Measurements from ENCODE around the gene CD99L2.

The CD99L2 gene

DNA sequence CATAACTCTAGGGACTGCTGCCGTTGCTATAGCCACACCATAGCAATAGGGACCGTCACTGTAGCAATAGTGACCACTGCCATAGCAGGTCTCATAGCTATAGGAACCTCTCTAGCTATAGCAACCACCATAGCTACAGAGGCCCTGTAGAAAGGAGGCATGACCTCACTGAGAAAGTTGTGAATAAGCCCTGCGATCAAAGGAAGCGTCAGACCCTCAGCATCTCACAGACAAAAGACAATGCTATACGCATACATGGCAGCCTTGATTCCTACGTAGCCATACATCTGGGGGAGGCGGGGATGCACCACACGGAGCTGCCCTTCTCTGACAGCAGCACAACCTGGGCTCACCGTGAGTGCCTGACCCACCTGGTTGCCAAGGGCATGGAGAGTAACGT is 116.8 kb downstream of the CD99L2 start:
- DNase-seq, result no peak

DNA sequence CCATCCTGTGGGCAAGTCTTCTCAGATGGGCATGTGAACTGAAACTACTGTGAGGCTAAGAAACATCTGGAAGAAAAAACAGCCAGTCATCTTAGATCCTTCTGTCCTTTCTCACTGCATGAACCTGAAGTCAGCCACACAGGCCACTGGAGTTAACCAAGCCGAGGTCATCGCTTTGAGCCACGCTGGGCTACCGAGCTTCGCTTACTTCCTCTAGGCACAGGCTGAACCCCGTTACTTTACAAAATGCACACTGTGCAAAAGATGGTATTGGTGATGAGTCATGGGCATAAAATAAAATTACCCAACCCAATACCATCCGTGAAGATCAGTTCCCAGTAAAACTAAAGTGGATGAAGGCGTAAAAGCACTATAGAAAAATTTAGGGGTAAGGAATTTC is 119.1 kb downstream of the CD99L2 start:
- ATAC-seq (no peak), DNase-seq (no peak)

More for the DNA sequence above, 116.8 kb downstream of the CD99L2 start:
- no peak for ATAC-seq

DNA sequence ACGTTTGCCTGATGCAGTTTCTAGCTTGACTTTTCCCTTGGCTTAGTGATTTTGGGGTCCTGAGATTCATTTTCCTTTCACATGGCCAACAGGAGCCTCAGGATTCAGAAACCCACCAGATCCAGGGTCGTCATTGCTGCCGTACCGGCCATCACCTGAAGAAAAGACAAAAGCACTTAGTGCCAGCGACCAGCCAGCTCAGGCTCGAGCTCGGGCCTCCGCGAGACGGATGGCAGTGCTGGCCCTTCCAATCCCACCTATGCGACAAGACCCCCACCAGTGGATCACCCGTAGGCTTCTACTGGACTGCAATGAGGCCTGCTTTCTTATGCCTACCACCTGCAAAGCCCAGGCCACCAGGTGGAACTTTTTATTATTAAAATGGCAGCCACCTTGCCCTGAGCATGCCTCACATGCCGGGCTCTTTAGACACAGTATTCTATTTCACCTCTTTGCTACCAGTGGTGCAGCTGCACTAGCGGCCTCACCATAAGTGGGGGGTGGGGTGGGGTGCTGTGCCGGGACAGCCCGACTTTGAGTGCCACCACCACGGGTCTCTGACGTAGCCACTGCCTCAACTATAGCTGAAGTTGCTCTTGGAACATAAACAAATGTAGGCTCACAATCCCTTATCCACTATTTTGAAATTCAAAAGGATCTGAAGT is 121.0 kb downstream of the CD99L2 start:
- DNase-seq (no peak), ATAC-seq (no peak)

DNA sequence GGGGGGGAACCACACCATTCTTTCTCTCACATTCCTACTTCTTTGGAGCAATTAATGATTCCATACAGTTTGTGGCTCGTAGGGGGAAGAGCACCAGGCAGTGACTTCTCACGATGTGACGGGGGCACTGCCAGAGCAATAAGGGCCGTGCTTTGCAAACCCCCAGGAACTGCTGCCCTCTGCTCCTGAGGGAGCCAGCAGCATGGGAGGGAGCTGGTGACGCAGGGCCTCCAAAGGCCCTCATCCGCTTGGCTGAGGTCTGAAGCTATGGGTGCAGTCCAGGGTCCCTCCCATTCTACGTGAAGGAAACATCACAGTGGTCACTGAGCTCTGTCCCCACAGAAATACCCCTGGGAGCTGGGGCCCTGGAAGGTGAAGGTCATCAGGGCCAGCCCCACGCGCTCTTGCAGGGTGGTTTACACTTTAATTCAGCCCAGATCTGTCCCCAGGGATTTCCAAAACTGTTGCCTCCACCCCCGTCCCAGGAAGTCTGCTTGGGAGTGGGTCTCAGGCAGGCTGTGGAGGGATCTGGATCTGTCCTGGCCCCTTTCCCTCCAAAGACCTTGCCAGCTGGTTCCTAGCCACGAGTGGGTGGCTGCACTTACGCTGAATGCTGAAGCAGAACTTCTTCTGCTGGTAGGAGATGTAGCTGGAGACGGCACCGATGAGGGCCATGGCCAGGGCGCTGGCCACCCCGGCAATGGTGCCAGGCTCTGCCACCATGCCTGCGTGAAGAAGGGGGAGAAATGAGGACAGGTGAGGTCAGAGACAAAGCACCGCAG is 122.7 kb downstream of the CD99L2 start:
- no peak for DNase-seq
- ATAC-seq, result no peak

DNA sequence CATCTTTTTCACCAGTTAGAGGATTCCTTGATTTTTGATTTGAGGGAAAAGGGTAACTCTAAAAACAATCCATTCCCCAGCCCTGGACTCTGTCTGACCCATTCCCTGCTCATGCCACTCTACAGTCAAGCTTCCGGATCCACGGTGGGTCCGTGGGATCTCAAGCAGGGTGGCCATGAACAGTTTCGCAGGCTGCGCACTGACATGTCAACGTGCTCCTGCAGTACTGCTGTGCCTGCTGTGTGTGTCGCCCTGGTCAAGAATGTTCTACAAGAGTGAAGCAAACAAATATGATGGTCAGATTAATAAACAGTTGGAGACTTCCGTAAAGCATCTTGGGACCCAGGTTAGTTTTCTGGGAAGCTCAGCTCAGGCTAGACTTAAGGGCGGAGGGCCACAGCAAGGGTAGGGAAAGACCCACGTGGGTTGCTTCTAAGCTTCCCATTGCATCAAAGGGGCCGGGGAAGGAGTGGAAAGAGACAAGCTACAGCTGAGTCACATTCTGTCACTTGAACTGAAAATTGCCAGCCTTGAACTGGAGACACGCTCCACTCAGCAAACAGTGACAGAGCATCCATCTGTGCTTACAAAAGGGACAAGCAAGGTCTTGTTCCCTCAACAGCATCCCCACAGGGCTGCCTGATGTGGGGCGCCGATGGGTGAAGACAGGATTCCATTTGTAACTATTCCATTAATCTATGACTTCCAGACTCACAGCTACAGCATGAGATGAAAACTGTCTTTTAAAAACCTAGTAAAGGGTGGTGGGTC is 123.5 kb downstream of the CD99L2 start:
- no peak for ATAC-seq

DNA sequence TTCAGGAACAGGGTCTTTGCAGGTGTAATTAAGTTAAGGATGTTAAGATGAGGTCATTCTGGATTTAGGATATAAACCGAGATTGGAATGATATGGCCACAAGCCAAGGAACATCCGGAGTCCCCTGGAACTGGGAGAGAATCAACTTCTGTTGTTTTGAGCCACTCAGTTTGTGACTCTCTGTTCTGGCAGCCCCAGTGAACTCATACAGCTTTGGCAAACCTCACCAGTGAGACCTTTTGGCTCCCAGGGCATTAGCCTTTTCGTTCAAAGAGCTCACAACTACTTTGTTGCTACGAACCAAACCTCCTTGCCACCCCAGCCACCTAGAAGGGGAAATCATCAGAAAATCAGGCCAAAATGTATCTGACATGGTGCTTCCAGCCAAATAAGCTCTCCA is 124.8 kb downstream of the CD99L2 start:
- DNase-seq, result no peak
- ATAC-seq, result no peak

More for the DNA sequence above, 123.5 kb downstream of the CD99L2 start:
- no peak for DNase-seq

DNA sequence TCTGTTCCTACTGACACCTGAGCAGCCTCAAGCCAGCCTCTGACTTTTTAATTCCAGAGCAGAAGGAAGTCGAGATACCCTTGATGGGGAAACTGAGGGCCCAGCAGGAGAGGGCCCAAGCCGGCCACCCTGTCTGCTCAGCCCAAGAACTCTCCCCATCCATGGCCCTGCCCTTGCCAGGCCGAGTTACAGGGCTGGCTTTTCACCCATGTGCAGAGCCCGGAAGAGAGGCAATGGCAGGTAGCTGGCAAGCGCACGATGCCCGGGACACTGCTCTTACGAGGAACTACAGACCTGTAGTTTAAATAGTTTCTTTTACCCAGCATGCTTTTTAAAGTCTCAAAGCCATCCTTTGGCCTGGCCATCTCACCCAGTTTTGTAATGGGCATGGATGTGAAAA is 125.4 kb downstream of the CD99L2 start:
- no peak for ATAC-seq
- no peak for DNase-seq

DNA sequence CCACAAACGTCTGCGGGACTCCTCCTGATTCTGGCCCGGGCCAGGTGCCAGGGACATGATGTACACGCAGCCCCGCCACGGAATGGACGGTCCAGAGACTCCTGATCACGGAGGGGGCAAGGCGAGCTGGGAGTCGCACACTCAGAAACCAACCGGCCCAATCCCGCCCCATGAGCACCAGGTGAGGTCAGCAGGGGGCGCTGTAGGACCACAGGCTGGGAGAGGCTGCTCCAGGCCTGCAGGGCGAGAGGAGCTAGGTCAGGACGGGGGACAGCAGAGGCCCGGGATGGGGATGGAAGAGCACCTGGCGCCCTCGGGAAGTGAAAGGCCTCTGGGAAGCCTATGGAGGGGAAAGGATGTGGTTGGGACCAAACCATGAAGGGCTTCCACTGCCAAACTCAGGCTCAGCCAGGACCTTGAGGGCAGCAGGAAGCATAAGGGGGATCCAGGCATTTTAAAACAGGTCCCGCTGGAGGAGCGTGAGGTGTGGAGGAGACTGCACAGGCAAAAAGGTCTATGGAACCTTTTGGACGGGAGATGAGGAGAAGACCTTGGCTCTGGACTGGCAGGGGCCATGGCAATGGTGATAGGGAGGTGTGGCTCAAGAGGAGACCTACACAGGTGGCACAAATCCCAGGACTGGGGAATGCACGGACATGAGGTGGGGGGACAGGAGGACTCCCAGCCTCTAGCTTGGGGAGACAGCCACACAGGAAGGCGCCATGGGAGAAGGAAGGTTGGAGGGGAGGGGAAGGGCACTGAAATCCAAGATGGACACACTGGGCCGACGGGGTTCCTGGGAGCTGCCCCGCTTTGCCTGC is 126.1 kb downstream of the CD99L2 start:
- peak; percentile 85 for DNase-seq
- ATAC-seq, result peak; percentile 83

DNA sequence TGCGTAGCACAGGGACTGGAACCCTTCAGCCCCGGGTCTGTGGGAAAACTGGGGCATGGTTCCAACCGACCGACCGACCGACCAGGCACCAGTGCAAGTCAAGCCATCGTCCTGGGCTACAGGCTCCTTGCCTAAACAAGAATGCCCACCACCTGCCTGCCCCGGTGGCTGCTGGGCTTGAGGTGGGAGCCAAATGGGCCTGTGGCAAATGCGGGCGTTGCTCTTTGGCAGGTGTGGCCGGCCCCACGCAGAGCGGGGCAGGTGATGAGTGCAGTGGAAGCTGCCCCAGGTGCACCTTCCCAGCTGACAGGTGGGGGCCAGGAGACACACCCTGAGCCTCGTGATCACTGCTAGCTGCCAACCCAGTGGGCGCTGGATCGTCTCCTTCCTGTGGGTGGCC is 127.4 kb downstream of the CD99L2 start:
- ATAC-seq (no peak), DNase-seq (no peak)

DNA sequence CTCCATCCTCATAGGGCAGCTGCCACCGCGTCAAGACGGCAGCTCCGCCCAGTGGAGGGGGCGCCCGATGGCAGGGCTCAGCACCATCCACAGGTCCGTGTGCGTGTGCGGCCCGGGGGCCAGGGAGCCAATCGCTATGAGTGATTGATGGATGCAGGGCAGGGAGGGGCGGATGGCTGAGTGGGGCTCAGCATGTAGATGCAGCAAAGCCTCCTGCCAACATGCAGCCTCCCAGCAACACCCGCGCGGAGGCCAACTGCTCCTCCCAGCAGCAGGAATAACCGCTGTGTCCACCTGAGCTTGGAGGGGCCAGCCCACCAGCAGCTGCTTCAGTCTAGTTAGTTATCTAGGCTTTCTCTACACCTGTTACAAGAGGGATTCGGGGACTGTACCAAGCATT is 127.8 kb downstream of the CD99L2 start:
- ATAC-seq (no peak), DNase-seq (no peak)

DNA sequence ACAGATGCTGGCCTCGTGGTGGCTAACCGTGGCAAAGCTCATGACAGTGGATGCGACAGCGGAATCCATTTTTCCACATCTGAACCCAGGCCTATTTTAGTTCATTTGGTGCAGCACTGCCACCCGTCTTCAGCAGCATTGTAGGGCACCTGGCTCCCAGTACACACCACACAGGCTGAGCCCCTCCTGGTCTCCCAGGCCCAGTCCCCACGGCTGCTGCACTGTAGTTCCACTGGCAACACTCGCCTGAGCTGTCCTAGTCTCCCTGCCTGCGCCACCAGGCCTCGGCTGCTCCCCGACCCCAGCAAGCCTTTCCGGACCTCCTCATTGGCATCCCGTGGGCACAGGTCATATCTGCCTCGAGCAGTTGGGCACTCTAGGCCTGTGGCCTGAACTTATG is 129.1 kb downstream of the CD99L2 start:
- no peak for ATAC-seq
- no peak for DNase-seq

DNA sequence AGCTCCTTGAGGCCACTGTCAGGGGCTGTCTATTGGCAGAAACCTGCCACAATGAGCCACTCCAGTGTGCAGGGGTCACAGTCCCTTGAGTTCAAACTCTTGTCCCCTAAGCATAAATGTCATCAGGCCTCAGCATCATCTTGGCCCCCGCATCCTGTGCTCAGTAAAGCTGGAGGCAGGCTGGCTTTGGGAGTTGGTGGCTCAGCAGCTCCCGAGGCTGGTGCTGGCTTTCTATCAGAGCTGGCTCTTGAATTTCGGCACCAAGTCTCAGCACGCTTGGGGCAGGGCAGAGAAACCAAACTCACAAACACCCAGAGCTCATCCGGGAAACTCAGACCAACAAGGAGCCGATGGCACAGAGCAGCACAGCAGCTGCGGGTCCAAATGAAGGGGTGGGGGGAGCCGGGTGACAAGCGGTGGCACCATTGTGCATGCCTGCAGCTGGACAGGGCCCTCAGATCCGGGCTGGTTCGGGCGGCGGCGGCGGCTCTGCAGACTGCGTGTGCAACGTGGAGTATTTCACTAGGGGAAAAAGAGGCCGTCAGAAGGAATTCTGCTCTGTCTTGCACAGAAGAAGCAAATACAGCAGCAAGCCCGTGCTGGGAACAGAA is 129.8 kb downstream of the CD99L2 start:
- ATAC-seq, result no peak
- DNase-seq, result no peak

DNA sequence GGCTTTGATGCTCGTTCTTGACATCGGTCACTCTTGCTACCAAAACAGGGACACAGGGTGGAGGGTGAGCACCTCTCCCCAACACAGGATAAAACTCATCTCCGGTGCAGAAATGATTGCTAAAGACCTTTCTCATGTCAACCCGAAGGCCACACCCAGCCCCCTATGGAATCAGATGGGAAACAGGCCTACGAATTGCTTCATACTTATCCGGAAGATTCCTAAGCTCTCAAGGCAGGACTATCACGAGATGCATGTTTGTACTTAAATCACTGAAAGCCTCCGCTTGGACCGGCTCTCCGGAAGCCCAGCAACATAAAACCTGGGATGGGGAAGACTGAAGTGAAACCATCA is 130.4 kb downstream of the CD99L2 start:
- no peak for DNase-seq
- ATAC-seq, result no peak

DNA sequence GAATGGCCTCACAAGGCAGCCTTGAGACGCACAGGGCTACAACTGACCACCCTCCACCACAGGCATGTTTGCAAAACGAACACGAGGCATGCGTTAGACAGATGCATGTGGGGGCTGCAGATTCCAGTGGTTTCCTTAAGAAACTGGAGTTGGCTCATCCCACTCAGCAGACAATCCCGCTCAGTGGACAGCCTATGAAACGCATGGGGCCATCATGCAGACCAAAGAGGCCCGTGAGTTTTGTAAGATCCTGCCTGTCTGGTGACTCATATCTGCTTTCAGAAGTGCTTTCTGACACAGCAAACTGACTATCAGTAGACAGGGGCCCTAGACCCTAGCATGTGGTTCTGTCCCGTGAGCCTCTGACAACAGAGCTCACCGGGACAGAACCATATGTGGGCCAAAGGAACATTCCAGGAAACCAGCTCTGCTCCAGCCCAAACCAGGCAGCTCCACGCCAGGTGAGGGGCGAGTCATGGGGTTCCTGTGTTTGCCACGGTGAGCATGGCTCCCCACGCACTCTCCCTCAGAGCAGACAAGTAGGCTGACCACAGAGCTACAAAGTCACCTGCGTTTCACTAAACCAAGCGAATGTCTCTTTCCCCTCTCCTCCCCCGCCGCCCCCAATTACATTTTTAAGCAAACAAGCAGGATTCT is 130.9 kb downstream of the CD99L2 start:
- ATAC-seq, result peak; percentile 78
- no peak for DNase-seq

DNA sequence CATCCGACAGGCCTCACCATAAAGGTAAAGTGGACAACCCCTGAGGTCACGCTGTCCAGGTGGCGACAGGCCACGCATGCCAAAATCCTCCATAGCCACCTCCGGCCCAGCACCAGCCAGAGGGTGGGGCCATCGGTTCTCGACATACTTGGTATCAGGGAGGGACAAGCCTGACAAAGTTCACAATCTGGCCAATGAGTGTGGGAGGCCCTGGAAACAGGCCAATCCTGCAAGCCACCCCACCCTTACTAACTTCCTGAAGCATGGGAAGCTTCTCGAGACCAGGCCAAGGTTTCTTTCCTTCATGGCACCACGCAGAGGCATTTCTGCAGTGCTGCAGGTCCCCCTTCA is 131.4 kb downstream of the CD99L2 start:
- ATAC-seq (no peak), DNase-seq (no peak)

DNA sequence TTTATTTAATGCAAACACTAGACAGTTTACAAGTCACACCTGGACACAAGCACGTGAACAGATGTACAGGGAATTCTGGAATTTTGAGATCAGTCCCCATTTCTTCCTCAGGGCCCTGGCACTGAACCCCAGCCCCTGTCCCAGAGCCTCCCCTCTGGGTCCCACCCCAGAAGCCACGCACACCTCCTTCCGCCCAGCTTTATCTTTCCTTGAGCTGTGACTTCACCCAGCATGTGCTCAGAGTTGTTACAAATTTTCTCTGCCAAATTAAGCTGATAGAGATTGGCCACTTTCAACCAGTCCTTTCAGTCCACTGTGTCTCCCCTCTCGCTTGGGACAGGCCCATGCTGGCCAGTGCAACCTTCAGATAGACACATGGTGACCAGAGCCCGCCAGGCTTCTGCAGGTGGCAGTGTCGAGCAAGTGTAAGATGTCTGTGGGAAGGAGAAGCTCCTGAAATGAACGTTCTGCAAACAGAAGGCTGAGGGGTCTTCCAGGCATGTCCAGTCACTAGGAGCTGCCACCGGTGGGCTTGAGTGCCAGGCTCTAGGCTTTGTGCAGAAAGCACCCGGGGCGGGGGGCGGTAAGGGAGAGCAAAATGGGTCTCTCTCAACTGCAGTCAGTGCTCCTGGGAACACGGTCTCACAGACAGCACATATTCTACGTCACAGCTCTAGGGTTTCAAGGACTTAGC is 132.0 kb downstream of the CD99L2 start:
- DNase-seq, result no peak

DNA sequence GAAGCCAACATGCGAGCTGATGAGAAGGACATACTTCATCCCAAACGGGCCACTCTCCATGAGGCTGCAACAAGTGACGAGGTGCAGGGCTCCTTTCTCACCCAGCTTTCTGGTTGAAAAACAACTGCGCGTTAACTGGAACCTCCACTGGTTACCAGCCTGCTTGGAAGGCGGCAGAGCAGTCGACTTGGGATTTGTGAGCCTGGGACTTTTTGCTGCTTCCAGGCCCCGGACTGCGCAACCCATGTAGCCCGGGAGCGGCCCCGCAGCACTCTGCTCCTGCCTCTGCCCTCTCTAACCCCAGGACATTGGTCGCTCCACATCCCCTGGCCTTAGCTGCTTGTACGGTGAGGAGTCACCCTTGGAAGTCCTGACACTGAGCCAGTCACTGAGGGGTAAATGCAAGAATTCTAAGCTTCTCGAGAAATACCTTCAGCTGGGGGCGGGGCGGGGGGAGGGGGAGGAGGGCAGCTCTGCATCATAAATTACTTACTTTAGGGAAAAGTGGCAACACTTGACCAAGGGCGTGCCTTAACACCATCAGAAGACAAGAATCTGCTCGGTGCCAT is 132.6 kb downstream of the CD99L2 start:
- DNase-seq (no peak), ATAC-seq (no peak)

More for the DNA sequence above, 132.0 kb downstream of the CD99L2 start:
- no peak for ATAC-seq

DNA sequence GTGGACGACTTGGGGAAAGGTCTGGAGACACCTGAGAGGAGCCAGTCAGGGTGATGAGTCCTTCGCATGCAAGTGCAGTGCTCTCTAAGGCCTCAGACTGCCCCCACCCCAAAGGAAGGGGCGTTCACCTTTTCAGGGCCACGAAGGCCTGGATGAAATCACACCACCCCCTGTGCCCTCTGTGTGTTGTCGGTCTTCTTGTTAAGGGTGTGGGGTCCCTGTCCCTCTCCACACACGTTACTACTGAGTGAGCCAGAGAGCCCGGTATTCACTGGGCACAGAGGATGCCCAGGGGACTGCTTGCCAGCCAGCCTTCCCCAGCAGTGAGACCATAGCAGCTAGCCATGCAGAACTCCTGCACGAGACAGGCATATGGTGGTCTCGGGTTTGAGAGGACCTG is 133.2 kb downstream of the CD99L2 start:
- DNase-seq, result no peak
- ATAC-seq, result no peak

DNA sequence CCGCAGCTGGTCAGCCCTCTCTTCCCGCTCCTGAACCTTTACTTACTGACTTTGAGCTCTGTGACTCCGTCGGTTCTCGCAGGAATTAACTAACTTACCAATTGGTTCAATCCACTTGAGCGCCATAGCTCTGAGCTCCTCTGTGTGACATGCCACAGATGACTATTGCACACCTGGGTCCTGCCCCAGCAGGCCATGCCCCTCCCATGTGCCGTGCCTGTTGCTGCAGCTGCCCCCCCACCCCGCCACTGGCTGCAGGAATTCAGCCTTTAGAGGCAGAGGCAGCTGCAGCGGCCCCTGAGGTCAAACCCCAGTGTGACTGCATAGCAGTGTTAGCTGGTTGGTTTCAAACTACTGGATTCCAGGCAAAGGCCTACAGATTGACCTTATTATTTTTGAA is 134.7 kb downstream of the CD99L2 start:
- DNase-seq, result no peak
- no peak for ATAC-seq

DNA sequence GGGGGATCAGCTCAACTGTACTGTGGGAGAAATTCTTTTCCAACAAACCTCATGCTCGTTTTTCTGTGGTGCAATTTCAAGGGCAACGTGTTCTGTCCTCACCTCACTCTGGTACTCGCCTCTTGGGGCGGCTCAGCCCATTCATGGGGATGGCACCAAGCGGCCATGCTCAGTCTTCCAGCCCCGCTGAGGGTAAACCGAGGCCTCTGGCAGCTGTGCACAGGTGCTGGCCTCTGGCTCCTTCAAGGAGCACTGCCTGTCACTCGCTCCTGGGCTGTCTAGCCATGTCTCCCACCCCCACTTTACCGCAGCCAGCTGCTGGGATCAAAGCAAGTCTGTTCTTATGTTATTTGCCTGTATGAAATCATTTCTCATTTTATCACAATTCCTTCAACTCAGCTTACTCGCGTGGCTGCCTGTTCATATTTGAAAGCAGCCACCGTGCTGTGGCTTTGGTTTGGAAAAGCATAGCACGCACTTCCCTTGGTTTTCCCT is 135.1 kb downstream of the CD99L2 start:
- no peak for ATAC-seq
- DNase-seq, result no peak
